HEK293 (cell line): ENCODE results near the gene SPOCK1.

Experiments used
- CTCF ChIA-PET: fragments of 350-600 bp; formaldehyde crosslinking; extraction: SDS; loops from one replicate; lab custom pipeline; 2021; ENCODE audit warnings: antibody characterized with exemption; lab: Yijun Ruan, JAX
- POLR2A ChIA-PET: fragments of 300-600 bp; formaldehyde crosslinking; extraction: SDS; loops from one replicate; lab custom pipeline; 2020; ENCODE audit warnings: antibody characterized with exemption, inconsistent platforms; lab: Yijun Ruan, JAX
- H3K27ac ChIP-seq: fragments of 200-500 bp; sonication (Bioruptor generic); 2 replicates; pipeline ENCODE4 v1.5.1; 2014; ENCODE audit warnings: low read depth, low read length, control low read depth, inconsistent platforms; ENCODE audit errors: extremely low read depth
- H3K36me3 ChIP-seq, 2 experiments: fragments of 200-500 bp in 1 of 2; sonication (Bioruptor generic) in 1 of 2; 1 replicate in 1 of 2; 2 replicates in 1 of 2; pipeline ENCODE4 v1.5.1; 2014 to 2017; ENCODE audit warnings: inconsistent platforms in 2 of 2, low read length in 2 of 2; ENCODE audit not compliant: control insufficient read depth in 2 of 2, insufficient read depth in 1 of 2
- H3K4me1 ChIP-seq: fragments of 200-500 bp; sonication (Bioruptor generic); 2 replicates; pipeline ENCODE4 v1.5.1; 2014; ENCODE audit warnings: mild to moderate bottlenecking, low read length, inconsistent platforms; ENCODE audit not compliant: control insufficient read depth, insufficient read depth
- H3K4me3 ChIP-seq: 2 replicates; pipeline ENCODE4 v1.5.1; 2011; ENCODE audit warnings: low read depth, mild to moderate bottlenecking, control low read depth, low read length, moderate library complexity
- H3K9me3 ChIP-seq: fragments of 200-500 bp; sonication (Bioruptor generic); 2 replicates; pipeline ENCODE4 v1.5.1; 2014; ENCODE audit warnings: low read depth, low read length, inconsistent platforms; ENCODE audit not compliant: control insufficient read depth, insufficient read depth
- BCL11B ChIP-seq: fragments of 450-650 bp; formaldehyde crosslinking; IDR thresholded peaks from 2 replicates; pipeline ENCODE4 v1.5.1; 2016; ENCODE audit warnings: low read depth, missing biosample characterization, missing genetic modification characterization
- EGR2 ChIP-seq: fragments of 450-650 bp; formaldehyde crosslinking; IDR thresholded peaks from 2 replicates; pipeline ENCODE4 v1.5.1; 2016; ENCODE audit warnings: low read depth, missing biosample characterization, missing genetic modification characterization
- KLF10 ChIP-seq: fragments of 450-650 bp; IDR thresholded peaks from 2 replicates; pipeline ENCODE4 v1.5.1; 2018; ENCODE audit warnings: missing biosample characterization, mild to moderate bottlenecking, missing genetic modification characterization
- MYNN ChIP-seq: fragments of 450-650 bp; formaldehyde crosslinking; IDR thresholded peaks from 2 replicates; pipeline ENCODE4 v1.5.1; 2016; ENCODE audit warnings: missing biosample characterization, missing genetic modification characterization, borderline replicate concordance
- MZF1 ChIP-seq: fragments of 450-650 bp; formaldehyde crosslinking; IDR thresholded peaks from 2 replicates; pipeline ENCODE4 v1.5.1; 2017; ENCODE audit warnings: missing biosample characterization, missing genetic modification characterization, borderline replicate concordance
- PRDM1 ChIP-seq: fragments of 450-650 bp; formaldehyde crosslinking; IDR thresholded peaks from 2 replicates; pipeline ENCODE4; 2016; ENCODE audit warnings: missing biosample characterization, missing genetic modification characterization
- PRDM6 ChIP-seq: fragments of 450-650 bp; formaldehyde crosslinking; IDR thresholded peaks from 2 replicates; pipeline ENCODE4 v1.5.1; 2017; ENCODE audit warnings: missing biosample characterization, missing genetic modification characterization
- SCRT1 ChIP-seq: fragments of 450-650 bp; formaldehyde crosslinking; IDR thresholded peaks from 2 replicates; pipeline ENCODE4 v1.5.1; 2016; ENCODE audit warnings: missing biosample characterization, missing genetic modification characterization, borderline replicate concordance
- TRIM28 ChIP-seq: IDR thresholded peaks from 2 replicates; pipeline ENCODE4 v1.6.1; 2011; ENCODE audit warnings: low read length, control low read depth, borderline replicate concordance
- ZBTB20 ChIP-seq: fragments of 450-650 bp; formaldehyde crosslinking; IDR thresholded peaks from 2 replicates; pipeline ENCODE4 v1.5.1; 2016; ENCODE audit warnings: missing biosample characterization, missing genetic modification characterization
- ZIC2 ChIP-seq: fragments of 450-650 bp; formaldehyde crosslinking; IDR thresholded peaks from 2 replicates; pipeline ENCODE4 v1.5.1; 2016; ENCODE audit warnings: missing biosample characterization, missing genetic modification characterization
- ZNF23 ChIP-seq: fragments of 450-650 bp; formaldehyde crosslinking; IDR thresholded peaks from 2 replicates; pipeline ENCODE4 v1.5.1; 2016; ENCODE audit warnings: missing biosample characterization, missing genetic modification characterization, borderline replicate concordance
- ZNF394 ChIP-seq: fragments of 450-650 bp; formaldehyde crosslinking; IDR thresholded peaks from 2 replicates; pipeline ENCODE4 v1.5.1; 2016; ENCODE audit warnings: missing biosample characterization, missing genetic modification characterization, mild to moderate bottlenecking, moderate library complexity, borderline replicate concordance
- ZNF549 ChIP-seq: fragments of 450-650 bp; IDR thresholded peaks from 2 replicates; pipeline ENCODE4 v1.5.1; 2018; ENCODE audit warnings: missing biosample characterization, missing genetic modification characterization, mild to moderate bottlenecking, inconsistent platforms, moderate library complexity
- ZNF596 ChIP-seq: fragments of 450-650 bp; IDR thresholded peaks from 2 replicates; pipeline ENCODE4 v1.5.0; 2018; ENCODE audit warnings: missing biosample characterization, mild to moderate bottlenecking, missing genetic modification characterization, moderate library complexity
- ZNF629 ChIP-seq: fragments of 450-650 bp; formaldehyde crosslinking; IDR thresholded peaks from 2 replicates; pipeline ENCODE4 v1.5.1; 2017; ENCODE audit warnings: missing biosample characterization, missing genetic modification characterization
- ZNF658 ChIP-seq: fragments of 450-650 bp; formaldehyde crosslinking; IDR thresholded peaks from 2 replicates; pipeline ENCODE4; 2016; ENCODE audit warnings: missing biosample characterization, missing genetic modification characterization
- ZNF768 ChIP-seq: fragments of 450-650 bp; formaldehyde crosslinking; IDR thresholded peaks from 2 replicates; pipeline ENCODE4 v1.5.1; 2018; ENCODE audit warnings: missing biosample characterization, mild to moderate bottlenecking, missing genetic modification characterization
- ZSCAN16 ChIP-seq: fragments of 450-650 bp; formaldehyde crosslinking; IDR thresholded peaks from 2 replicates; pipeline ENCODE4 v1.5.1; 2016; ENCODE audit warnings: missing biosample characterization, missing genetic modification characterization
- ZSCAN30 ChIP-seq: fragments of 450-650 bp; IDR thresholded peaks from 2 replicates; pipeline ENCODE4 v1.5.1; 2018; ENCODE audit warnings: missing biosample characterization, mild to moderate bottlenecking, missing genetic modification characterization, moderate library complexity
- TF ChIP-seq, protein P1 (sequence below): fragments of 450-650 bp; formaldehyde crosslinking; IDR thresholded peaks from 2 replicates; pipeline ENCODE4 v1.5.1; 2016; ENCODE audit warnings: missing biosample characterization, missing genetic modification characterization

Gene SPOCK1

DNA sequence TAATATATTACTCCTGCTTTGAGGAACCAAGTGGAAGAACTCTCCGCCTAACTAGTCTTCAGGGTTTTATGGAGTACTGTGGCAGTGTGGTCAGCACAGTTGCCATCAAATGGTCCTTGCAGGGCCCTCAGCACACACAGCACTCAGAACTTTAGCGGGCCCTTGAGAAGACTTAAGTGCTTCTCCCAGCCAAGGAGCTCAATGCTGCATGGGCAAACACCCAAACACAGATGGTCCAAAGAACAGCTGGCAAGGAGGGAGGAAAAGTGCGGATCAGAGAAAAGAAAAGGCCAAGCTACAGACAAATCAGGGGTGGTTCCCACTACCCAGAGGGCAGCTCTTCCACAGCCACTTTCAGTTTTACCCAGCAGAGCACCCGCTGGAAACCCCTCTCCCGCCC, 98.6 kb downstream of the SPOCK1 start (continued):
- no peak for TF ChIP-seq ZNF629

DNA sequence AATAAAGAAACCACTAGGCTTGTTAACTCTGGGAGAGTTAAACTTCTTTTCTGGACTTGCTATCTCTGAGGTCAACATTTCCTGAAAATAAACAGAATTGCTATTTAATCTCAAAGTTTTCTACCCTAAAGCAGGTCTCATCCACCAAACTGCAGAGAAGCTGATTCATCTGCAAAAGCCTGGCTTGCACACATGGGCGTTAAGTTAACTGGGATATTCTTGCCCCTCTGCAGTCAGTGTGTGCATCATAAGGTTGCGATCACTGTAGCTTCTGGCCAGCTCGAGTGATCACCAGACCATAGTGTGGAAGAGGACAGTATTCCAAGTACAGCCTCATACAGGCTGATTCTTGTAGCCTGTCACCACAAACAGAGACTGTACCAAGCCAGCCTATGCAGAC, 99.2 kb downstream of the SPOCK1 start:
- ChIA-PET CTCF (interaction anchor here (1.0 kb wide), 1 partner anchor 80 kb away, joined by 3 read pairs; no protein-coding TSS in a partner anchor), POLR2A (no interaction called here)
- no peaks in the 10 kb centered on the region for H3K36me3 ChIP-seq
- H3K9me3 ChIP-seq: no peaks in the 10 kb centered on the region
- no peaks in the 10 kb centered on the region for H3K4me1 ChIP-seq
- TF ChIP-seq PRDM6 (tag by site-specific recombination) (no peak), KLF10 (tag by site-specific recombination) (no peak), ZNF549 (tag by site-specific recombination) (no peak), EGR2 (tag by site-specific recombination) (no peak)
- no peak overlapping the region for H3K27ac ChIP-seq
- H3K4me3 ChIP-seq: no peak overlapping the region

GRCh38 chr5:137398751-137399150, 100.4 kb downstream of the SPOCK1 start:
- ChIA-PET POLR2A (no interaction called here), CTCF (interaction anchor here (0.7 to 1.0 kb wide), 2 partner anchors 9 to 77 kb away, joined by 3 read pairs; no protein-coding TSS in a partner anchor)
- Histone ChIP-seq H3K36me3 (no peaks in the 10 kb centered on the region), H3K4me3 (no peak overlapping the region), H3K9me3 (no peaks in the 10 kb centered on the region), H3K27ac (no peak overlapping the region), H3K4me1 (no peaks in the 10 kb centered on the region)
- TF ChIP-seq ZNF394 (tag by site-specific recombination) (no peak), ZSCAN16 (no peak), MZF1 (no peak), ZIC2 (tag by site-specific recombination) (no peak), SCRT1 (tag by site-specific recombination) (no peak), ZNF658 (tag by site-specific recombination) (no peak), ZNF768 (tag by site-specific recombination) (no peak), PRDM1 (tag by site-specific recombination) (no peak), EGR2 (tag by site-specific recombination) (no peak), MYNN (tag by site-specific recombination) (no peak), ZNF23 (tag by site-specific recombination) (no peak), ZNF596 (tag by site-specific recombination) (no peak), ZBTB20 (tag by site-specific recombination) (no peak), ZSCAN30 (tag by site-specific recombination) (no peak), BCL11B (tag by site-specific recombination) (no peak), TRIM28 (no peak)
- TF ChIP-seq, protein P1, sequence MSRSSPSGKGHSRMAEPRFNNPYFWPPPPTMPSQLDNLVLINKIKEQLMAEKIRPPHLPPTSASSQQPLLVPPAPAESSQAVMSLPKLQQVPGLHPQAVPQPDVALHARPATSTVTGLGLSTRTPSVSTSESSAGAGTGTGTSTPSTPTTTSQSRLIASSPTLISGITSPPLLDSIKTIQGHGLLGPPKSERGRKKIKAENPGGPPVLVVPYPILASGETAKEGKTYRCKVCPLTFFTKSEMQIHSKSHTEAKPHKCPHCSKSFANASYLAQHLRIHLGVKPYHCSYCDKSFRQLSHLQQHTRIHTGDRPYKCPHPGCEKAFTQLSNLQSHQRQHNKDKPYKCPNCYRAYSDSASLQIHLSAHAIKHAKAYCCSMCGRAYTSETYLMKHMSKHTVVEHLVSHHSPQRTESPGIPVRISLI (tag by site-specific recombination): no peak
